ENCODE measurements around the gene COL11A1. TPM values are rescaled to one million over a fixed set of nuclear protein-coding genes. Genes with fewer than 3 reads are reported as not detected.

COL11A1 gene
- polyA plus RNA-seq, 2 of the 4 experiments (the other 2 are of a cell fraction) = 6.8 to 13.6 TPM

DNA sequence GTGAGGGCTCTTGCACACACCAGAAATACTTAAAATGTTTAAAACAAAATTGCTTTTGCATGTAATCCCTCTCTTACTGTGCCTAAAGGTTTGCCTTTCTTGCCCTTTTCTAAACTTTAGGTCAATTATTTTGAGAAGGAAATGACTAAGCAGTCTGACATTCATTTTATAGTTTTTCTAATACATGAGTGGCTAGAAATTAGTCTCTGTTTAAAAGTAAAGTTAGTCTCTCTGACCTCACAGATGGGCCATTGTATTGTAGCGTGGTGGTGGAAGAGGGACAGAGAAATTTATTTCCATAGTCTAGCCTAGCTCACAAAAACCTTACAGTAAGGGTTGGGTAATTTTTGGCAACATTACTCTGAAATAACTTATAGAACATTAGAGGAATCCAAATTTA is 3.6 kb upstream of the COL11A1 start:
- FAIRE-seq (no peak), DNase-seq (ENCODE audit: low read depth in 1 of 2, low spot score in 1 of 2) (no peak), ATAC-seq (no peak)
- ChIA-PET POLR2A (no interaction called here), CTCF (no interaction called here)
- TF ChIP-seq ZFP36 (IDR thresholded peaks at IDR 0.05; ENCODE audit: borderline replicate concordance, partially characterized antibody) = no peak
- TF ChIP-seq, protein P1, sequence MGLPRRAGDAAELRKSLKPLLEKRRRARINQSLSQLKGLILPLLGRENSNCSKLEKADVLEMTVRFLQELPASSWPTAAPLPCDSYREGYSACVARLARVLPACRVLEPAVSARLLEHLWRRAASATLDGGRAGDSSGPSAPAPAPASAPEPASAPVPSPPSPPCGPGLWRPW (IDR thresholded peaks at IDR 0.05) = no peak
- TF ChIP-seq ZC3H11A (IDR thresholded peaks at IDR 0.05) = no peak
- no peak for TF ChIP-seq CHD4 (IDR thresholded peaks at IDR 0.05; ENCODE audit: borderline replicate concordance)
- no peak for TF ChIP-seq MAZ (IDR thresholded peaks at IDR 0.05; ENCODE audit: borderline replicate concordance, low read depth, low read length)
- peaks cover 4% of the 10 kb centered on the region; the same call in 1 of the 3 replicates for H3K4me1 ChIP-seq
- H3K9me3 ChIP-seq = no peaks in the 10 kb centered on the region
- no peak overlapping the region for H3K4me3 ChIP-seq
- WGBS (ENCODE audit: missing lambda C conversion rate) = 36% methylated on average over 1 of the region's 1 CpG
- peak overlapping the region; percentile 45; the same call in 2 of the 3 replicates for H3K4me2 ChIP-seq
- no peak overlapping the region for H3K27ac ChIP-seq

DNA sequence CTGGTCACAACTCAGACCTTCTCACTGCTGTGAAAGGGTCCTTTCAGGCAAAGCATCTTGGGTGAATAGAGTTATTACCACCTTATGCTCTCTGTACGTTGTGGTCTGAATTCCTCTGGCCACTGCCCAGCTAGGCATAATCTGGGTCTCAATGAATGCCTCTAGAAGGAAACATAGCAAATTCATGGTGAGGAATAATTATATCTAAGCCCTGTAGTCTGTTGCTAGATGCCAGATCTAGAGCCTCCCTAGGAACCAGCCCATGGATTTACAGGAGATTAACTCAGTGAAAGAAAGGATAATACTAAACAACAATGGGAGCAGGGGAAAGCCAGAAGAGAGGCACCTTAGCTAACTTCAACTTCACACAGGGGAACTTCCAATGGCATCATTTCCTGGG is 2.4 kb upstream of the COL11A1 start:
- ATAC-seq (no peak), DNase-seq (ENCODE audit: low read depth in 1 of 2, low spot score in 1 of 2) (no peak), FAIRE-seq (no peak)
- no peaks in the 10 kb centered on the region for H3K9me3 ChIP-seq
- peaks cover 4% of the 10 kb centered on the region; the same call in 1 of the 3 replicates for H3K4me1 ChIP-seq
- CTCF ChIA-PET = interaction anchor here (1.0 kb wide), 1 partner anchor 14 kb away, joined by 3 read pairs; no protein-coding TSS in a partner anchor
- WGBS (ENCODE audit: missing lambda C conversion rate) = no CpG with 5 or more reads among the region's 1 CpG
- 0 out of 6 replicates have a peak overlapping the region, but pooled peaks of 1 of the 2 experiments have one; percentile 21 for H3K27ac ChIP-seq
- TF ChIP-seq EHF (CRISPR knock-in tag; IDR thresholded peaks at IDR 0.05) = no peak
- no peak for TF ChIP-seq BHLHE40 (IDR thresholded peaks at IDR 0.05; ENCODE audit: low read depth, low read length)
- TF ChIP-seq, protein P2, sequence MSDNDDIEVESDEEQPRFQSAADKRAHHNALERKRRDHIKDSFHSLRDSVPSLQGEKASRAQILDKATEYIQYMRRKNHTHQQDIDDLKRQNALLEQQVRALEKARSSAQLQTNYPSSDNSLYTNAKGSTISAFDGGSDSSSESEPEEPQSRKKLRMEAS (IDR thresholded peaks at IDR 0.05) = no peak
- no peak for TF ChIP-seq FOXS1 (CRISPR knock-in tag; IDR thresholded peaks at IDR 0.05)
- no peak for TF ChIP-seq CHD2 (IDR thresholded peaks at IDR 0.05; ENCODE audit: low read length, partially characterized antibody)
- no peak for TF ChIP-seq FOSB (CRISPR knock-in tag; IDR thresholded peaks at IDR 0.05)
- no peak for TF ChIP-seq CBX8 (IDR thresholded peaks at IDR 0.05)
- TF ChIP-seq, protein P1 (IDR thresholded peaks at IDR 0.05) = no peak
- no peak for TF ChIP-seq GATA3 (IDR thresholded peaks at IDR 0.05; ENCODE audit: borderline replicate concordance)
- TF ChIP-seq RAD21 (conservative IDR thresholded peaks at IDR 0.05 in 1 of 2, IDR thresholded peaks at IDR 0.05 in 1 of 2) = no peak
- POLR2A ChIA-PET = no interaction called here
- no peak overlapping the region for H3K4me3 ChIP-seq
- H3K4me2 ChIP-seq = no peak overlapping the region

DNA sequence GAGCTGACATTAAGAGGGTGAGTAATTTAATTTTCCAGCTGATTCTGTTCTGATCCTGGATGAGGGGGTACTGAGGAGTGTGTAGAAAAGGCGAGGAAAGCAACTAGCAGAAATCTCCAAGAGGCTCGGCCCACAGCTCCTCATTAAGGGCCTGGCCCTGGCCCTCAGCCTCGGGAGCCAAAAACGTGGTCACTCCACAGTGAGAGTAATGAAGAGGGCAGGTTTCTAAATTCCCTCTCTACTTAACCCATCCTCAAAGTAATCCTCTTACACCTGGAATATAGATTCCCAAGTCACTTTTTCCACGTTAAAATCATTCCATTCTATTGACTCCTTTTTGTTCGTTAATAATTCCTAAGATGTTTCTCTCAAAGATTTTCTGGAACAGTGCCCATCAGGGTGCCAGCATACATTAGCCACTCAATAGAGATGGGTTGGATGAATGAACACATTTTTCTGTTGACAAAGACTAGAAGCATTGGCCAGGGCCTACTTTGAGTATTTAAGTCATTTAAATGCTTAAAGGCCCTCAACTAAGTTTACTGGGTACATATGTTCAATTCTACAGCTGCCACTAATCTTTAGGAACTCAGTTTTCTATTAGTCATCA is 1.1 kb upstream of the COL11A1 start:
- Histone ChIP-seq H3K9me3 (no peaks in the 10 kb centered on the region), H3K4me2 (peak overlapping the region; percentile 70), H3K27ac (peak overlapping the region; percentile 47 to 61; a peak in 4 of 6 replicates), H3K4me1 (peaks cover 4% of the 10 kb centered on the region; the same call in 1 of the 3 replicates), H3K4me3 (0 out of 3 replicates have a peak overlapping the region, but pooled peaks have one; percentile 51)
- TF ChIP-seq RAD21 (conservative IDR thresholded peaks at IDR 0.05 in 1 of 2, IDR thresholded peaks at IDR 0.05 in 1 of 2) (no peak), MAFK (IDR thresholded peaks at IDR 0.05; ENCODE audit: partially characterized antibody) (peak; percentile 30)
- CTCF ChIA-PET = interaction anchor here (1.5 kb wide), 1 partner anchor 352 kb away, joined by 3 read pairs; no protein-coding TSS in a partner anchor
- POLR2A ChIA-PET = no interaction called here
- DNase-seq (ENCODE audit: low read depth in 1 of 2, low spot score in 1 of 2) (no peak), ATAC-seq (no peak), FAIRE-seq (no peak)
- WGBS (ENCODE audit: missing lambda C conversion rate) = 44% methylated on average over 6 of the region's 6 CpGs

DNA sequence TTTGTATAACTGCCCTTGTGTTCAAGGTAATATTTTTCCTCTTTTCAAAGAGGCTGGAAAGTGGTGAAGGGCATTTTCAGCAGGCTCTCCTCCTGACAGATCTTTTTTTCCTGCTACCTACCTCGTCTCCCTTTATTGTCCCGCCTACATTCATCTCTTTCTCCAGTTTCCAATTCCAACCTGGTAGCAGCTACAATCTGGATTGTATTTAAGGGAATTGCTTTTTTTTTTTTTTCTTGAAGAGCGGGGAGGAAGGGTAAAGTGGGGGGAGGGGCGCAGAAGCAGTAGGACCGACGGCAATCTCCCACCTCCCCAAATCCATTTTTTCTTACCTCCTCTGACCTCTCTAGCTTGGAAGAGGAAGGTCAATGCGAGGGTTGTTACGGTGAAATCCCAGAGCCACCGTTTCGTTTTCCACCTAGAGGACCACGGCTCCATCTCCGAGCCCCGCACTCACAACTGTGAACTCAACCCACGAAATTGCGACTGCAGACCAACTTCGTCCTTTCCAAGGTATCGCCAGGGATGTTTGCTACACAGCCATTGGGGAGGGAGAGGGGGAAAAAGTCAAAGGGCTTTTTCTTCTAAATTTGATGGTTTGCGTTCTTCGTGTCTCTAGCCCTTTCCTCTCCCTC is 464 bp downstream of the COL11A1 start:
- CTCF ChIA-PET = interaction anchor here (1.5 to 2.3 kb wide), 2 partner anchors 353 to 406 kb away, joined by 3 to 8 read pairs; no protein-coding TSS in a partner anchor
- 60% methylated on average over 19 of the region's 19 CpGs for WGBS (ENCODE audit: missing lambda C conversion rate)
- TF ChIP-seq, protein P3, sequence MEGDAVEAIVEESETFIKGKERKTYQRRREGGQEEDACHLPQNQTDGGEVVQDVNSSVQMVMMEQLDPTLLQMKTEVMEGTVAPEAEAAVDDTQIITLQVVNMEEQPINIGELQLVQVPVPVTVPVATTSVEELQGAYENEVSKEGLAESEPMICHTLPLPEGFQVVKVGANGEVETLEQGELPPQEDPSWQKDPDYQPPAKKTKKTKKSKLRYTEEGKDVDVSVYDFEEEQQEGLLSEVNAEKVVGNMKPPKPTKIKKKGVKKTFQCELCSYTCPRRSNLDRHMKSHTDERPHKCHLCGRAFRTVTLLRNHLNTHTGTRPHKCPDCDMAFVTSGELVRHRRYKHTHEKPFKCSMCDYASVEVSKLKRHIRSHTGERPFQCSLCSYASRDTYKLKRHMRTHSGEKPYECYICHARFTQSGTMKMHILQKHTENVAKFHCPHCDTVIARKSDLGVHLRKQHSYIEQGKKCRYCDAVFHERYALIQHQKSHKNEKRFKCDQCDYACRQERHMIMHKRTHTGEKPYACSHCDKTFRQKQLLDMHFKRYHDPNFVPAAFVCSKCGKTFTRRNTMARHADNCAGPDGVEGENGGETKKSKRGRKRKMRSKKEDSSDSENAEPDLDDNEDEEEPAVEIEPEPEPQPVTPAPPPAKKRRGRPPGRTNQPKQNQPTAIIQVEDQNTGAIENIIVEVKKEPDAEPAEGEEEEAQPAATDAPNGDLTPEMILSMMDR (IDR thresholded peaks at IDR 0.05) = no peak
- TF ChIP-seq CEBPB (IDR thresholded peaks at IDR 0.05) (no peak), POLR2AphosphoS2 (conservative IDR thresholded peaks at IDR 0.05; ENCODE audit: low read length) (no peak), HOXA7 (CRISPR knock-in tag; IDR thresholded peaks at IDR 0.05) (no peak), EP300 (IDR thresholded peaks at IDR 0.05) (no peak), RNF2 (IDR thresholded peaks at IDR 0.05; ENCODE audit: borderline replicate concordance, low read depth) (no peak), RARB (CRISPR knock-in tag; IDR thresholded peaks at IDR 0.05) (no peak), POLR2A (IDR thresholded peaks at IDR 0.05; ENCODE audit: low read length) (no peak), GATA3 (IDR thresholded peaks at IDR 0.05; ENCODE audit: borderline replicate concordance) (no peak), PHF8 (IDR thresholded peaks at IDR 0.05; ENCODE audit: borderline replicate concordance, low read depth) (no peak), NR3C1 (IDR thresholded peaks at IDR 0.05) (no peak)
- TF ChIP-seq, protein P2 (IDR thresholded peaks at IDR 0.05) = no peak

More for the DNA sequence above, 464 bp downstream of the COL11A1 start:
- H3K4me3 ChIP-seq = peak overlapping the region; percentile 51
- FAIRE-seq (no peak), ATAC-seq (peak in 1 of 2 experiments; percentile 17; a peak in 1 of 6 replicates), DNase-seq (ENCODE audit: low read depth in 1 of 2, low spot score in 1 of 2) (no peak)
- H3K4me2 ChIP-seq = peak overlapping the region; percentile 70
- H3K27ac ChIP-seq = peak overlapping the region; percentile 40 to 61; a peak in 5 of 6 replicates
- POLR2A ChIA-PET = no interaction called here
- H3K9me3 ChIP-seq = no peaks in the 10 kb centered on the region
- peaks cover 4% of the 10 kb centered on the region; the same call in 1 of the 3 replicates for H3K4me1 ChIP-seq
